ENCODE data around the gene DUSP6. TPM values are rescaled to one million over a fixed set of nuclear protein-coding genes. Genes with fewer than 3 reads are reported as not detected.

DUSP6 gene
- total and polyA plus RNA-seq, 8 donors, result 115 to 333 (median 202) TPM

- H3K27me3 ChIP-seq, result no peaks in the 10 kb centered on the region
- H3K9me3 ChIP-seq, result peaks cover 0 to 11% of the 10 kb centered on the region in 2 donors
- DNase-seq, result no peak
- no peak overlapping the region for H3K4me3 ChIP-seq
- peaks cover 4 to 5% of the 10 kb centered on the region in 2 donors for H3K4me1 ChIP-seq
- ATAC-seq, result no peak
- intact Hi-C loops (cut with DNase I), result no loop called here
- H3K27ac ChIP-seq, result no peak overlapping the region
- no peak for TF ChIP-seq CTCF (IDR thresholded peaks at IDR 0.05)
- H3K36me3 ChIP-seq, result no peaks in the 10 kb centered on the region
Measured at GRCh38 chr12:89327486-89328094, 24.7 kb downstream of the DUSP6 start.

- TF ChIP-seq CTCF (IDR thresholded peaks at IDR 0.05), result no peak
- no peaks in the 10 kb centered on the region for H3K27me3 ChIP-seq
- H3K9me3 ChIP-seq, result peaks cover 0 to 10% of the 10 kb centered on the region in 2 donors
- peak overlapping the region in 1 of 2 donors; percentile 3 for H3K27ac ChIP-seq
- DNase-seq (peak in 2 of 4 donors; percentile 73 to 81), ATAC-seq (no peak)
- no peaks in the 10 kb centered on the region for H3K36me3 ChIP-seq
- no peak overlapping the region for H3K4me3 ChIP-seq
- peaks cover 4 to 5% of the 10 kb centered on the region in 2 donors for H3K4me1 ChIP-seq
- intact Hi-C loops (cut with DNase I), result no loop called here
Measured at GRCh38 chr12:89326239-89327040, 25.9 kb downstream of the DUSP6 start.

GRCh38 chr12:89325495-89325894 is 26.8 kb downstream of the DUSP6 start:
- DNase-seq (no peak), ATAC-seq (no peak)
- Histone ChIP-seq H3K27me3 (no peaks in the 10 kb centered on the region), H3K36me3 (no peaks in the 10 kb centered on the region), H3K27ac (peak overlapping the region in 1 of 2 donors; percentile 3), H3K4me3 (no peak overlapping the region), H3K4me1 (peaks cover 4 to 5% of the 10 kb centered on the region in 2 donors), H3K9me3 (peaks cover 0 to 1% of the 10 kb centered on the region in 2 donors)
- intact Hi-C loops (cut with DNase I), result no loop called here
- TF ChIP-seq CTCF (IDR thresholded peaks at IDR 0.05), result no peak

GRCh38 chr12:89324437-89324836 is 27.9 kb downstream of the DUSP6 start:
- H3K36me3 ChIP-seq, result no peaks in the 10 kb centered on the region
- H3K4me3 ChIP-seq, result no peak overlapping the region
- no peaks in the 10 kb centered on the region for H3K27me3 ChIP-seq
- no peak for TF ChIP-seq CTCF (IDR thresholded peaks at IDR 0.05)
- intact Hi-C loops (cut with DNase I), result no loop called here
- ATAC-seq (no peak), DNase-seq (no peak)
- H3K9me3 ChIP-seq, result no peaks in the 10 kb centered on the region
- no peak overlapping the region for H3K27ac ChIP-seq
- H3K4me1 ChIP-seq, result peaks cover 4 to 5% of the 10 kb centered on the region in 2 donors

- DNase-seq, result no peak
- H3K4me3 ChIP-seq, result no peak overlapping the region
- intact Hi-C loops (cut with DNase I), result no loop called here
- no peaks in the 10 kb centered on the region for H3K9me3 ChIP-seq
- no peak overlapping the region for H3K27ac ChIP-seq
- H3K4me1 ChIP-seq, result peaks cover 4 to 5% of the 10 kb centered on the region in 2 donors
- TF ChIP-seq CTCF (IDR thresholded peaks at IDR 0.05), result no peak
- no peaks in the 10 kb centered on the region for H3K27me3 ChIP-seq
- no peaks in the 10 kb centered on the region for H3K36me3 ChIP-seq
- ATAC-seq, result no peak
Measured at GRCh38 chr12:89323568-89324218, 28.6 kb downstream of the DUSP6 start.

Data from left lung (tissue), 10 donors.